CD8-positive, alpha-beta memory T cell (primary cell): Measurements from ENCODE around the gene GSC2. TPM values are rescaled to one million over a fixed set of nuclear protein-coding genes. Genes with fewer than 3 reads are reported as not detected.

Experiments
- CTCF ChIA-PET: fragments of 350-600 bp; sonication (Branson Sonifier 250); formaldehyde crosslinking; loops from one replicate; lab custom pipeline; 2021; ENCODE audit warnings: antibody characterized with exemption; lab: Charles Lee
- POLR2A ChIA-PET: fragments of 350-600 bp; sonication (Branson Sonifier 250); formaldehyde crosslinking; loops from one replicate; lab custom pipeline; 2021; ENCODE audit warnings: antibody characterized with exemption; lab: Charles Lee
- DNase-seq, 5 donors: peaks; one replicate each; pipeline versions ENCODE4 v3.0.0 to v3.0.0-alpha.2; 2020 to 2022; ENCODE audit warnings: mixed read lengths in 1 of 5
- H3K27ac ChIP-seq: one replicate; pipeline ENCODE4 v1.7.0; 2013; ENCODE audit warnings: low read depth, mild to moderate bottlenecking, low read length, moderate library complexity
- H3K27me3 ChIP-seq: 2 replicates; pipeline ENCODE4 v1.7.0; 2013; ENCODE audit warnings: low read length, mild to moderate bottlenecking; ENCODE audit not compliant: insufficient read depth, poor library complexity, severe bottlenecking
- H3K36me3 ChIP-seq: 2 replicates; pipeline ENCODE4 v1.7.0; 2013; ENCODE audit warnings: mild to moderate bottlenecking, low read length, moderate library complexity; ENCODE audit not compliant: insufficient read depth
- H3K4me1 ChIP-seq: 2 replicates; pipeline ENCODE4 v1.7.0; 2013; ENCODE audit warnings: mild to moderate bottlenecking, low read length, moderate library complexity; ENCODE audit not compliant: insufficient read depth
- H3K4me3 ChIP-seq: 2 replicates; pipeline ENCODE4 v1.7.0; 2013; ENCODE audit warnings: mild to moderate bottlenecking, low read length
- H3K9me3 ChIP-seq: 2 replicates; pipeline ENCODE4 v1.7.0; 2013; ENCODE audit warnings: mild to moderate bottlenecking, low read length
- H3K27ac Mint-ChIP-seq, 8 donors: one replicate each; pipeline ENCODE4 v1.8.0; 2020 to 2021; ENCODE audit warnings: mixed read lengths in 8 of 8, mild to moderate bottlenecking in 6 of 8, inconsistent platforms in 3 of 8, moderate library complexity in 3 of 8
- H3K27me3 Mint-ChIP-seq, 2 donors: one replicate each; pipeline ENCODE4 v1.8.0; 2020 to 2021; ENCODE audit warnings: mixed read lengths in 2 of 2, mild to moderate bottlenecking in 1 of 2, moderate library complexity in 1 of 2
- H3K36me3 Mint-ChIP-seq, 3 donors: one replicate each; pipeline ENCODE4 v1.8.0; 2020 to 2021; ENCODE audit warnings: mixed read lengths in 3 of 3, inconsistent platforms in 1 of 3, mild to moderate bottlenecking in 1 of 3
- H3K4me1 Mint-ChIP-seq, 3 donors: one replicate each; pipeline ENCODE4 v1.8.0; 2020 to 2021; ENCODE audit warnings: mixed read lengths in 3 of 3, inconsistent platforms in 1 of 3, mild to moderate bottlenecking in 1 of 3
- H3K4me3 Mint-ChIP-seq, 7 donors: one replicate each; pipeline ENCODE4 v1.8.0; 2020 to 2021; ENCODE audit warnings: mixed read lengths in 7 of 7, mild to moderate bottlenecking in 6 of 7, moderate library complexity in 4 of 7, inconsistent platforms in 2 of 7
- H3K9me3 Mint-ChIP-seq, 5 donors: one replicate each; pipeline ENCODE4 v1.8.0; 2020 to 2022; ENCODE audit warnings: mixed read lengths in 5 of 5, mild to moderate bottlenecking in 3 of 5, moderate library complexity in 2 of 5, inconsistent platforms in 1 of 5
- polyA plus RNA-seq: library from polyadenylated mRNA; unstranded; fragments of 300-500 nt; fragmentation: Illumina TruSeq; gene quantifications from one replicate; pipeline ENCODE4 v1.2.3, GENCODE V29; 2021
- total RNA-seq, 2 experiments: library from RNA; stranded (reverse); gene quantifications; one replicate each; pipeline ENCODE4 v1.2.3, GENCODE V29; 2021

Gene GSC2
- total and polyA plus RNA-seq, 3 experiments from 2014 or later = not detected

GRCh38 chr22:19180234-19180633 is 30.1 kb upstream of the GSC2 start:
- no peaks in the 10 kb centered on the region for H3K9me3 ChIP-seq
- H3K27me3 ChIP-seq = no peaks in the 10 kb centered on the region
- no peaks in the 10 kb centered on the region for H3K36me3 ChIP-seq
- Mint-ChIP-seq H3K9me3 (no peaks in the 10 kb centered on the region), H3K36me3 (peaks cover 0 to 3% (median 0%) of the 10 kb centered on the region in 3 donors), H3K4me3 (peak overlapping the region in 2 of 7 donors; percentile 23 to 95), H3K4me1 (peaks cover 5 to 32% (median 10%) of the 10 kb centered on the region in 3 donors), H3K27me3 (peaks cover 0 to 2% of the 10 kb centered on the region in 2 donors), H3K27ac (peak overlapping the region in 1 of 8 donors; percentile 6)
- no peak overlapping the region for H3K4me3 ChIP-seq
- ChIA-PET POLR2A (no interaction called here), CTCF (interaction anchor here (0.8 to 2.0 kb wide), 4 partner anchors 35 to 299 kb away, joined by 3 to 9 read pairs (median 4); partner anchors contain the start of genes CDC45, ESS2 and UFD1)
- H3K27ac ChIP-seq = peak overlapping the region; percentile 87
- peaks cover 22% of the 10 kb centered on the region for H3K4me1 ChIP-seq
- no peak for DNase-seq

- H3K27ac ChIP-seq = peak overlapping the region; percentile 87
- peaks cover 0 to 3% (median 0%) of the 10 kb centered on the region in 3 donors for H3K36me3 Mint-ChIP-seq
- H3K9me3 ChIP-seq = no peaks in the 10 kb centered on the region
- peak overlapping the region; percentile 87 to 95 (median 91) for H3K4me3 Mint-ChIP-seq
- CTCF ChIA-PET = interaction anchor here (0.8 to 2.0 kb wide), 6 partner anchors 34 to 450 kb away, joined by 3 to 9 read pairs (median 3); partner anchors contain the start of genes CDC45, ESS2 and UFD1
- no peaks in the 10 kb centered on the region for H3K36me3 ChIP-seq
- H3K4me1 Mint-ChIP-seq = peaks cover 5 to 32% (median 10%) of the 10 kb centered on the region in 3 donors
- peak in 4 of 5 donors; percentile 19 to 66 (median 35) for DNase-seq
- H3K4me1 ChIP-seq = peaks cover 22% of the 10 kb centered on the region
- H3K9me3 Mint-ChIP-seq = no peaks in the 10 kb centered on the region
- H3K27me3 Mint-ChIP-seq = peaks cover 0 to under 1% of the 10 kb centered on the region in 2 donors
- POLR2A ChIA-PET = interaction anchor here (0.8 kb wide), 1 partner anchor 35 kb away, joined by 3 read pairs; the partner anchor contains the start of gene ESS2
- peak overlapping the region; percentile 75 to 92 (median 85) for H3K27ac Mint-ChIP-seq
- peak overlapping the region; percentile 80 for H3K4me3 ChIP-seq
- H3K27me3 ChIP-seq = no peaks in the 10 kb centered on the region
Measured at GRCh38 chr22:19179497-19180048, 29.5 kb upstream of the GSC2 start.

- CTCF ChIA-PET = interaction anchor here (0.9 to 2.0 kb wide), 5 partner anchors 34 to 451 kb away, joined by 3 to 9 read pairs (median 3); partner anchors contain the start of gene ESS2
- POLR2A ChIA-PET = interaction anchor here (0.8 to 1.0 kb wide), 3 partner anchors 34 to 301 kb away, joined by 3 read pairs; partner anchors contain the start of genes CDC45, ESS2 and MRPL40
- Histone ChIP-seq H3K36me3 (peaks cover under 1% of the 10 kb centered on the region), H3K9me3 (no peaks in the 10 kb centered on the region), H3K27me3 (no peaks in the 10 kb centered on the region), H3K4me1 (peaks cover 22% of the 10 kb centered on the region), H3K27ac (peak within 1 kb of the TSS; percentile 87), H3K4me3 (peak within 1 kb of the TSS; percentile 80)
- Mint-ChIP-seq H3K27me3 (no peaks in the 10 kb centered on the region), H3K4me1 (peaks cover 5 to 32% (median 10%) of the 10 kb centered on the region in 3 donors), H3K4me3 (peak within 1 kb of the TSS; percentile 87 to 95 (median 91)), H3K36me3 (peaks cover 0 to 3% (median 0%) of the 10 kb centered on the region in 3 donors), H3K27ac (peak within 1 kb of the TSS; percentile 75 to 92 (median 85)), H3K9me3 (no peaks in the 10 kb centered on the region)
- peak; percentile 60 to 80 (median 66) for DNase-seq
Measured at GRCh38 chr22:19178657-19179496, 28.8 kb upstream of the GSC2 start, which contains the start of gene SLC25A1. Gene SLC25A1, minus strand, starts transcription at chr22:19178736. Its CDS starts 63 bp downstream, at chr22:19178673.

- Mint-ChIP-seq H3K27me3 (no peaks in the 10 kb centered on the region), H3K4me3 (peak overlapping the region in 5 of 7 donors; percentile 15 to 90 (median 27)), H3K4me1 (peaks cover 10 to 38% (median 14%) of the 10 kb centered on the region in 3 donors), H3K9me3 (no peaks in the 10 kb centered on the region), H3K36me3 (peaks cover 0 to 3% (median 0%) of the 10 kb centered on the region in 3 donors), H3K27ac (no peak overlapping the region)
- H3K27ac ChIP-seq = peak overlapping the region; percentile 87
- DNase-seq = peak; percentile 59 to 78 (median 65)
- no peaks in the 10 kb centered on the region for H3K27me3 ChIP-seq
- ChIA-PET POLR2A (interaction anchor here (0.9 to 1.0 kb wide), 2 partner anchors 254 to 302 kb away, joined by 3 read pairs; partner anchors contain the start of genes CDC45 and MRPL40), CTCF (interaction anchor here (1.0 to 2.0 kb wide), 2 partner anchors 33 to 34 kb away, joined by 3 to 9 read pairs; partner anchors contain the start of gene ESS2)
- H3K4me1 ChIP-seq = peaks cover 25% of the 10 kb centered on the region
- H3K4me3 ChIP-seq = peak overlapping the region; percentile 61
- no peaks in the 10 kb centered on the region for H3K9me3 ChIP-seq
- H3K36me3 ChIP-seq = peaks cover 5% of the 10 kb centered on the region
Measured at GRCh38 chr22:19178065-19178656, 28.1 kb upstream of the GSC2 start.

GRCh38 chr22:19177164-19178064 is 27.3 kb upstream of the GSC2 start:
- peaks cover 5% of the 10 kb centered on the region for H3K36me3 ChIP-seq
- peaks cover 0 to 3% (median 0%) of the 10 kb centered on the region in 3 donors for H3K36me3 Mint-ChIP-seq
- peak overlapping the region in 7 of 8 donors; percentile 50 to 90 (median 79) for H3K27ac Mint-ChIP-seq
- ChIA-PET POLR2A (no interaction called here), CTCF (interaction anchor here (1.0 kb wide), 1 partner anchor 33 kb away, joined by 3 read pairs; the partner anchor contains the start of gene ESS2)
- H3K4me1 Mint-ChIP-seq = peaks cover 16 to 42% (median 17%) of the 10 kb centered on the region in 3 donors
- peak overlapping the region; percentile 87 for H3K27ac ChIP-seq
- H3K27me3 Mint-ChIP-seq = no peaks in the 10 kb centered on the region
- peak overlapping the region; percentile 30 to 83 (median 68) for H3K4me3 Mint-ChIP-seq
- H3K9me3 ChIP-seq = no peaks in the 10 kb centered on the region
- no peak for DNase-seq
- peak overlapping the region; percentile 61 for H3K4me3 ChIP-seq
- H3K27me3 ChIP-seq = no peaks in the 10 kb centered on the region
- no peaks in the 10 kb centered on the region for H3K9me3 Mint-ChIP-seq
- peaks cover 28% of the 10 kb centered on the region for H3K4me1 ChIP-seq

- Mint-ChIP-seq H3K4me3 (peak overlapping the region; percentile 59 to 71 (median 66)), H3K27me3 (no peaks in the 10 kb centered on the region), H3K36me3 (peaks cover 0 to 5% (median 0%) of the 10 kb centered on the region in 3 donors), H3K27ac (peak overlapping the region in 5 of 8 donors; percentile 54 to 90 (median 82)), H3K4me1 (peaks cover 16 to 40% (median 22%) of the 10 kb centered on the region in 3 donors), H3K9me3 (no peaks in the 10 kb centered on the region)
- Histone ChIP-seq H3K27ac (peak overlapping the region; percentile 7), H3K9me3 (no peaks in the 10 kb centered on the region), H3K27me3 (no peaks in the 10 kb centered on the region), H3K36me3 (peaks cover 5% of the 10 kb centered on the region), H3K4me1 (peaks cover 27% of the 10 kb centered on the region), H3K4me3 (no peak overlapping the region)
- DNase-seq = no peak
- POLR2A ChIA-PET = no interaction called here
- CTCF ChIA-PET = no interaction called here
Measured at GRCh38 chr22:19176732-19177131, 26.6 kb upstream of the GSC2 start.
